Activated naive CD8-positive, alpha-beta T cell treated with anti-CD3 and anti-CD28 coated beads, Interleukin-2, amount 50 U/mL, for 24 hours (primary cell): ENCODE measurements around the gene ARHGAP25.

ENCODE experiments used
- ATAC-seq: fragments of 150-1000 bp; cut with Tn5 transposase; one replicate; pipeline ENCODE4 v1.10.0; 2021
- DNase-seq: peaks from one replicate; pipeline ENCODE4 v3.0.0; 2021
- H3K27ac Mint-ChIP-seq: one replicate; pipeline ENCODE4 v1.8.0; 2021; ENCODE audit warnings: mild to moderate bottlenecking, mixed read lengths
- H3K27me3 Mint-ChIP-seq: one replicate; pipeline ENCODE4 v1.8.0; 2021; ENCODE audit warnings: mixed read lengths
- H3K36me3 Mint-ChIP-seq: one replicate; pipeline ENCODE4 v1.8.0; 2021; ENCODE audit warnings: low read depth, mixed read lengths
- H3K4me1 Mint-ChIP-seq: one replicate; pipeline ENCODE4 v1.8.0; 2021; ENCODE audit warnings: mixed read lengths
- H3K4me3 Mint-ChIP-seq: one replicate; pipeline ENCODE4 v1.8.0; 2021; ENCODE audit warnings: mild to moderate bottlenecking, moderate library complexity, mixed read lengths
- H3K9me3 Mint-ChIP-seq: one replicate; pipeline ENCODE4 v1.8.0; 2021; ENCODE audit warnings: mixed read lengths

ARHGAP25 gene

DNA sequence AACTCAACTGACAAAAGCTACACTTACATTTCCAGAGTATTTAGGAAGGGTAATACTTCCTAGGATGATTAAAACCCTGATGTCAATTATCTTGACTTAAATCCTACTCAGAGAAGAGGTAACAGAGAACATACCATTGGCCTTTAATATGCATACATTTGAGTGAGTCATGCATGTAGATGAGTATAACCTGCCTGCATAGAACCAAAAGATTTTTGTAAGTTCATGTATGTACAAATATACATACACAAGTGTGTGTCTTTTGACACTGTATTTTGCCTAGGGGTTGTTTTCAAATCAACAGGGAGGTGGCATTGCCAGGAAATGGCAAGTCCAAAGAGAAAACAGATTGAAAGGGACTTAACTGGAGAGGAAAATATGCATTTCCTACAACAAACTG, 130.5 kb downstream of the ARHGAP25 start:
- H3K27ac Mint-ChIP-seq, result no peak overlapping the region
- peaks cover 2% of the 10 kb centered on the region for H3K27me3 Mint-ChIP-seq
- ATAC-seq (no peak), DNase-seq (no peak)
- H3K9me3 Mint-ChIP-seq, result no peaks in the 10 kb centered on the region
- H3K4me1 Mint-ChIP-seq, result peaks cover 5% of the 10 kb centered on the region
- H3K4me3 Mint-ChIP-seq, result no peak overlapping the region
- H3K36me3 Mint-ChIP-seq, result no peaks in the 10 kb centered on the region

DNA sequence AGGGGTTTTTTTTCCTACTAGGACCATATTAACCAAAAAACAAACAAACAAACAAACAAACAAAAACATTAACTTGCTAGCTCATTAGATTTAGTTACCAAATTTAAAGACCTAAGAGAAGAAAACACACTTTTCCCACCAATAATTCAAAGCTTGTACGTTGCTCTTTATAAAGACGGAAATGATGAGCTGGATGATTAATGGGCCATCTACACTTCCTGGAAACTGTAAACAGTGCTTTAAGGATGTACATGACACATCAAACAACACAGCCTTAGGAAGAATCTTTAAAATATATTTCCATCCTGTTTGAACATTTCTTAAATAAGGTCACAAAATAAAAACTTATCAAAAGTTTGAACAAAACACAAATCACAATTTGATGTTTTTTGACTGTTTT, 135.6 kb downstream of the ARHGAP25 start:
- DNase-seq, result no peak
- H3K36me3 Mint-ChIP-seq, result no peaks in the 10 kb centered on the region
- no peak overlapping the region for H3K4me3 Mint-ChIP-seq
- no peak for ATAC-seq
- H3K27me3 Mint-ChIP-seq, result no peaks in the 10 kb centered on the region
- no peak overlapping the region for H3K27ac Mint-ChIP-seq
- H3K9me3 Mint-ChIP-seq, result no peaks in the 10 kb centered on the region
- peaks cover 4% of the 10 kb centered on the region for H3K4me1 Mint-ChIP-seq

DNA sequence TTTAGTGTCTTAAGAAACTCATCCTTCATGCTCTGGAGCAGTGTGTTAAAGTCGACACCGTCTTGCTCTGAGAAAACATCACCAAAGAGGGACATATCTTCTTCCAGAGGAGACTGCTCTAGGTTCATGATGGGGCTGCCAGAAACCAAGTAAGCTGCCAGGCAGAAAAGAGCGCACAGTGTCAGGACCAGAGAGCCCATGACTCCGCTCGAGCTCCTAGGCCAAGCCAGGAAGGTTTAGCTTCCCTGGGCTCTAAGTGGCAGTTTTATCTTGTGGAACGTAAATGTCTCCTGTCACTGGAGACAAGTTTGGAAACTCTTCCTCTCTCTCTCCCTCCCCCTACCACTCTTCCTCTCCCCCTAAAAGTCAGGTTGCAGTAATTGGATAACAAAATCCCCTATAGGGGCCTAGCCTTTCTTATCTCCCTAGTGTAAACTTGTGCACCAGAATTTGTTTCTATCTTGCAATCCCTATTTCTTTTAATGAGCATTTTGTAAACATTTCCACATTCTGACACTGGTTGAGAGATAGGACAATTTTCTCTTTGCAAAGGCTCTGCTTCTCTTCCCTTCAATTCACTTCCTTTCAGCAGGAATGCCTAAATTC, 136.7 kb downstream of the ARHGAP25 start, which contains the start of gene BMP10:
Gene BMP10, minus strand, starts transcription at position 239 of the 606 bp plus-strand sequence. Its CDS starts 39 bp downstream, at position 200.
- Mint-ChIP-seq H3K4me3 (no peak within 1 kb of the TSS), H3K27me3 (no peaks in the 10 kb centered on the region), H3K4me1 (peaks cover 4% of the 10 kb centered on the region), H3K36me3 (no peaks in the 10 kb centered on the region), H3K9me3 (no peaks in the 10 kb centered on the region), H3K27ac (no peak within 1 kb of the TSS)
- no peak for ATAC-seq
- DNase-seq, result no peak
